GM12873 (cell line): Measurements from ENCODE around the gene PSMA5.

Experiments
- TF ChIP-seq, protein P1 (sequence below): IDR thresholded peaks from 2 replicates; pipeline ENCODE4 v1.5.1; 2012; ENCODE audit warnings: low read depth, mild to moderate bottlenecking, moderate library complexity, low read length, control low read depth; ENCODE audit not compliant: insufficient read depth; ENCODE audit errors: missing control alignments

PSMA5 gene

GRCh38 chr1:109388884-109389637, 37.2 kb downstream of the PSMA5 start:
- TF ChIP-seq, protein P1, sequence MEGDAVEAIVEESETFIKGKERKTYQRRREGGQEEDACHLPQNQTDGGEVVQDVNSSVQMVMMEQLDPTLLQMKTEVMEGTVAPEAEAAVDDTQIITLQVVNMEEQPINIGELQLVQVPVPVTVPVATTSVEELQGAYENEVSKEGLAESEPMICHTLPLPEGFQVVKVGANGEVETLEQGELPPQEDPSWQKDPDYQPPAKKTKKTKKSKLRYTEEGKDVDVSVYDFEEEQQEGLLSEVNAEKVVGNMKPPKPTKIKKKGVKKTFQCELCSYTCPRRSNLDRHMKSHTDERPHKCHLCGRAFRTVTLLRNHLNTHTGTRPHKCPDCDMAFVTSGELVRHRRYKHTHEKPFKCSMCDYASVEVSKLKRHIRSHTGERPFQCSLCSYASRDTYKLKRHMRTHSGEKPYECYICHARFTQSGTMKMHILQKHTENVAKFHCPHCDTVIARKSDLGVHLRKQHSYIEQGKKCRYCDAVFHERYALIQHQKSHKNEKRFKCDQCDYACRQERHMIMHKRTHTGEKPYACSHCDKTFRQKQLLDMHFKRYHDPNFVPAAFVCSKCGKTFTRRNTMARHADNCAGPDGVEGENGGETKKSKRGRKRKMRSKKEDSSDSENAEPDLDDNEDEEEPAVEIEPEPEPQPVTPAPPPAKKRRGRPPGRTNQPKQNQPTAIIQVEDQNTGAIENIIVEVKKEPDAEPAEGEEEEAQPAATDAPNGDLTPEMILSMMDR: no peak

DNA sequence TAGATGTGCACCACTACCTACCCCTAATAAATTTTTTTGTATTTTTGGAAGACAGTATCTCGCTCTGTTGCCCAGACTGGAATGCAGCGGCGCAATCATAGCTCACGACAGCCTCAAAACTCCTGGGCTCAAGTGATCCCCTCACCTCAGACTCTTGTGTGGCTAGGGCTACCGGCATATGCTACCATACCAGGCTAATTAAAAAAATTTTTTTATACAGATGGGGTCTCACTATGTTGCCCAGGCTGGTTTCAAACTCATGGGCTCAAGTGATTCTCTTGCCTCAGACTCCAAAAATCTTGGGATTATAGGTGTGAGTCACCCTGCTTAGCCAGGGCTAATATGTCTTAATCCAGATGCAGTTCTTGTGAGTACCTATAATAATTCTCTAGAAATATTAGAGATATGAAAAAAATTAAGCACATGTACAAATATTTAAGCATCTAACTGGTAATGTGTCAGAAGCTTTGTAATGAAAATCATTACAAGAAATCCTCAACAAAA, 38.0 kb downstream of the PSMA5 start:
- TF ChIP-seq, protein P1: no peak

DNA sequence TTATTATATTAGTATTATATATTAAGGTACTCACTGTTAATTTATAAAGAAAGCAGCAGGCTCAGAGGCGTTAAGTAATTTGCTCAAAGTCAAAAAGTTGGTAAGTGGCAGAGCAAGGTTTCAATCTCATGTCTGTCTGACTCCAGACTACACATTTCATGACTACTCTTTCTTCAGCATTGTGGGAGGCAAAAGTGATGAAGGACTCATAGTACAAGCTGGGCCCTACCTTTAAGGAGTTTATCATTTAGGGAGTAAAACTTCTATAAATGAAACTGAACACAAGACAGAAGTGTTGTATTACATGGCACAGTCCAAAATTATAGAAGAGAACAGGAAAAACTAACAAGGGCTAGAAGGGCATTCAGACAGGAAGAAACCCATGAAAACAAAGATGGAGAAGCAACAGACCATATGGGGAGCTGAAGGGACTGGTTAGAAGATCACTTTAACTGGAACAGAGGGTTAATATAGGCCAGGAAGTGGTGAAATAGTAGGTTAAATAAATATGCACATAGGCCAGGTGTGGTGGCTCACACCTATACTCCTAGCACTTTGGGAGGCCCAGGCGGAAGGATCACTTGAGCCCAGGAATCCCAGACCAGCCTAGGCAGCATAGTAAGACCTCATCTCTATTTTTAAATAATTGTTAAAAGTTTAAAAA, 40.1 kb downstream of the PSMA5 start:
- TF ChIP-seq, protein P1: no peak

DNA sequence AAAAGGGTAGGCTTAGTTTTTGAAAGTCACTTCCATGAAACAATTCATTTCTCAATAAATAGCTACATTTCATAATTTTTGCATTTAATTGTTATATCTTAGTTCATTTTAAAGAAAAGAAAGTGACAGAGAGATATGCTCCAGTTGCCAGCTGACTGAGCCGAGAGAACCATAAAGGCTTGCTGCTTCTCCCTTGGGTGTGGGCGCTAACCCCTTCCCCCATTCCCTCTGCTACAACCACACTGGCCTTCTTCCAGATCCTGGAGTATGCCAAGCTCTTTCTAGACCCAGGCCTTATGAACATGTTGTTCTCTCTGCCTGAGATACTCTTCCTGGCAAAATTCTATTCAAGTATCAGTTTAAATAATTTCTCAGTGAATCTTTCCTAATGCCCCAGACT, 40.8 kb downstream of the PSMA5 start:
- TF ChIP-seq, protein P1: no peak

GRCh38 chr1:109383854-109384253, 42.4 kb downstream of the PSMA5 start:
- TF ChIP-seq, protein P1: no peak

DNA sequence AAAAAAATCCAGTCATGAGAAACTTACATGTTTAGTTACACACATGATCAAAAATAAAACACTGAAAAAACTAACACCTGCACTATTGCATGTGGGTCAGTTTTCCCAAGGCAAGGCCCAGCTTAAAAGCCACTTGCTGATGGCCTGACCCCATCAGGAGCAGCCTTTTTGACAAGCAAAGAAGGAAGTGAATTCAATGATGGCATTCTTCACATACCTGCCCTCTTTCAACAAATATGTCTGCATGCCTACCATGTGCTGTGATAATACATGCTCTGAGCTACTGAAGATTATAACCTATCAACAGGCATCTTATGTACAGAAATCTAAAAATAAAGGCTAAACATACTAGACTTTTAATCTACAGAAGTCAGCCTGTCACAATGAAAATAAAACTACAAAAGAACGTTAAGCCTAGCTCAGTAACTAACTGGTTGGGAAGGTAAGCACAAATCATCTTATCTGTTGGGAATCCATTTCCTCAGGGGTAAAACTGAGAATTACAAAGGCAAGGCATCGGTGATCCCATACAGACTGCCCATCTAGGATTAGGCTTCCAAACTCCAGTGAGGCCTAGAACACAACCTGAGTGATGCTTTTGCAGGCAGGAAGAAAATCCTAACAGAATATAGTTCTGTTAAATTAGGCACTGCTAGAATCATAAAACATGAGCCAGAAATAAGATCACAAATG, 43.0 kb downstream of the PSMA5 start:
- TF ChIP-seq, protein P1: no peak

GRCh38 chr1:109381573-109381972, 44.7 kb downstream of the PSMA5 start:
- TF ChIP-seq, protein P1: no peak
